Measurements from ENCODE around the gene SLC41A1. TPM values are rescaled to one million over a fixed set of nuclear protein-coding genes. Genes with fewer than 3 reads are reported as not detected.

SLC41A1 gene
- total and polyA plus RNA-seq, 2 experiments from 2014 or later: 15.3 to 16.8 TPM

GRCh38 chr1:205783904-205784303 lies 29.1 kb downstream of the SLC41A1 start:
- Histone ChIP-seq H3K36me3 (replicated peaks; ENCODE audit: insufficient read depth, low read depth) (no peaks in the 10 kb centered on the region), H3K9me3 (ENCODE audit: low read depth) (no peaks in the 10 kb centered on the region), H3K4me1 (ENCODE audit: insufficient read depth) (no peaks in the 10 kb centered on the region), H3K9me2 (replicated peaks; ENCODE audit: insufficient read depth) (no peaks in the 10 kb centered on the region), H3K4me3 (no peak overlapping the region), H3K4me2 (no peak overlapping the region), H2AFZ (no peak overlapping the region), H4K20me1 (ENCODE audit: insufficient read depth, poor library complexity, severe bottlenecking) (no peaks in the 10 kb centered on the region), H3K79me2 (no peaks in the 10 kb centered on the region), H3K27ac (no peak overlapping the region), H3K27me3 (no peaks in the 10 kb centered on the region)
- 93% methylated on average over 4 of the region's 4 CpGs for WGBS (ENCODE audit: low lambda C conversion rate, missing lambda C conversion rate)
- no peak for DNase-seq (ENCODE audit: low spot score)
- TF ChIP-seq EZH2phosphoT487 (IDR thresholded peaks at IDR 0.05; ENCODE audit: low read depth, severe bottlenecking, unreplicated experiment) (no peak), EZH2 (IDR thresholded peaks at IDR 0.05; ENCODE audit: borderline replicate concordance) (no peak), CTCF (IDR thresholded peaks at IDR 0.05; ENCODE audit: poor library complexity) (no peak)

- no peaks in the 10 kb centered on the region for H4K20me1 ChIP-seq (ENCODE audit: insufficient read depth, poor library complexity, severe bottlenecking)
Measured at GRCh38 chr1:205783433-205783795, 29.6 kb downstream of the SLC41A1 start.

GRCh38 chr1:205782627-205783432 lies 30.2 kb downstream of the SLC41A1 start:
- DNase-seq (ENCODE audit: low spot score): no peak
- 83% methylated on average over 4 of the region's 4 CpGs for WGBS (ENCODE audit: low lambda C conversion rate, missing lambda C conversion rate)
- Histone ChIP-seq H3K9me2 (replicated peaks; ENCODE audit: insufficient read depth) (no peaks in the 10 kb centered on the region), H3K4me2 (no peak overlapping the region), H3K9me3 (ENCODE audit: low read depth) (no peaks in the 10 kb centered on the region), H2AFZ (no peak overlapping the region), H3K27ac (no peak overlapping the region), H3K36me3 (replicated peaks; ENCODE audit: insufficient read depth, low read depth) (no peaks in the 10 kb centered on the region), H3K4me3 (no peak overlapping the region), H4K20me1 (ENCODE audit: insufficient read depth, poor library complexity, severe bottlenecking) (no peaks in the 10 kb centered on the region), H3K79me2 (no peaks in the 10 kb centered on the region), H3K4me1 (ENCODE audit: insufficient read depth) (no peaks in the 10 kb centered on the region), H3K27me3 (no peaks in the 10 kb centered on the region)
- no peak for TF ChIP-seq EZH2 (IDR thresholded peaks at IDR 0.05; ENCODE audit: borderline replicate concordance)
- no peak for TF ChIP-seq CTCF (IDR thresholded peaks at IDR 0.05; ENCODE audit: poor library complexity)
- no peak for TF ChIP-seq EZH2phosphoT487 (IDR thresholded peaks at IDR 0.05; ENCODE audit: low read depth, severe bottlenecking, unreplicated experiment)

More at GRCh38 chr1:205783433-205783795, 29.6 kb downstream of the SLC41A1 start:
- H3K4me3 ChIP-seq: no peak overlapping the region
- H3K27me3 ChIP-seq: no peaks in the 10 kb centered on the region
- no peak for DNase-seq (ENCODE audit: low spot score)
- TF ChIP-seq CTCF (IDR thresholded peaks at IDR 0.05; ENCODE audit: poor library complexity) (no peak), EZH2 (IDR thresholded peaks at IDR 0.05; ENCODE audit: borderline replicate concordance) (no peak), EZH2phosphoT487 (IDR thresholded peaks at IDR 0.05; ENCODE audit: low read depth, severe bottlenecking, unreplicated experiment) (no peak)
- H3K36me3 ChIP-seq (replicated peaks; ENCODE audit: insufficient read depth, low read depth): no peaks in the 10 kb centered on the region
- no peak overlapping the region for H3K27ac ChIP-seq
- H3K4me1 ChIP-seq (ENCODE audit: insufficient read depth): no peaks in the 10 kb centered on the region
- no peaks in the 10 kb centered on the region for H3K9me3 ChIP-seq (ENCODE audit: low read depth)
- no peak overlapping the region for H3K4me2 ChIP-seq
- H2AFZ ChIP-seq: no peak overlapping the region
- no peaks in the 10 kb centered on the region for H3K79me2 ChIP-seq
- no peaks in the 10 kb centered on the region for H3K9me2 ChIP-seq (replicated peaks; ENCODE audit: insufficient read depth)
